ENCODE results near the gene GRAP2.
"Not testable (repeated sequence)": the region's sequence is repeated elsewhere in the genome, so short reads cannot be mapped to it uniquely, and the experiment has no call there.

GRAP2 gene

DNA sequence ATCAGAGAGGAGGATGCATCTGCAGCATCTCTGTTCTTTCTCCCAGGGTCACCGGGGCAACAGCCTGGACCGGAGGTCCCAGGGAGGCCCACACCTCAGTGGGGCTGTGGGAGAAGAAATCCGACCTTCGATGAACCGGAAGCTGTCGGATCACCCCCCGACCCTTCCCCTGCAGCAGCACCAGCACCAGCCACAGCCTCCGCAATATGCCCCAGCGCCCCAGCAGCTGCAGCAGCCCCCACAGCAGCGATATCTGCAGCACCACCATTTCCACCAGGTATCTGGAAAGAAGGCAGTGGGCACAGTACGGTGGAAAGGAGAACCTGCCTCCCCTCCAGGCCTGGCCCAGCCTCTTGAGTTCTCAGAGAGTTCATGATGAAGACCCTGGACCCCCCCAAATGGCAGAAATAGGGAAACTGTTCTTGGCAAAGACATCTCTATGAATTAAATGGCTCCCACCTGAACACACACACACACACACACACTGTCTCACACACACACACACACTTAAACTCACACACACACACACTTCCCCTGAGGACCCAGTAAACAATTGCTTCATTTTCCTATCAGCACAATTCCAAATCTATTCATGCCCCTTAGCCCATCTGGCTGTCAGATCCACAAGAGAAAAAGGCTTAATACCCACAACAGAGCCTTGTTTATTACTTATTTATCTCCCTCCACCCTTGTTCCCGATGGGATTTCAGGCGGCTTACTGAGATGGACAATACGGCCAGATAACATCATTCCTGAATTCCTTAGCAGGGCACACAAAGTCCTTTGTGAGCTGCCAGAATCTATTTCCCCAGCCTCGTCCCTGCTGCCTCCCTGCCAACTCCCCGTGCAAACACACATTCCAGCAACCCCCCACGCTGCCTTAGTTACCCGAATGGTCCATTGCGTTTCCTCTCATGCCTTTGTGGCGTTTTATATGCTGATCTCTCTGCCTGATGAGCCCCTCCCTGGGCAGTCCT lies 67.4 kb downstream of the GRAP2 start:
- no peak for DNase-seq (ENCODE audit: low spot score)

DNA sequence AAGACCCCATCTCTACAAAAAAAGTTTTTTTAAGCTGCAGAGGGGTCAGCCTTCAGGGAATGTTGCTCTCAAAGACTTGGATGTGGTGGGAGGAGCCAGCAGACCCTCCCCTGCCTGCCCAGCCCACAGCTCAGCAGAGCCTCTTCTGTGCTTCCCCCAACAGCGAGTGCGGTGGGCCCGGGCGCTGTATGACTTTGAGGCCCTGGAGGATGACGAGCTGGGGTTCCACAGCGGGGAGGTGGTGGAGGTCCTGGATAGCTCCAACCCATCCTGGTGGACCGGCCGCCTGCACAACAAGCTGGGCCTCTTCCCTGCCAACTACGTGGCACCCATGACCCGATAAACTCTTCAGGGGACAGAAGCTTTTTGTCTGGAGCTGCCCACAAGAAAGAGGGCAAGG lies 69.9 kb downstream of the GRAP2 start:
- no peak for DNase-seq (ENCODE audit: low spot score)

DNA sequence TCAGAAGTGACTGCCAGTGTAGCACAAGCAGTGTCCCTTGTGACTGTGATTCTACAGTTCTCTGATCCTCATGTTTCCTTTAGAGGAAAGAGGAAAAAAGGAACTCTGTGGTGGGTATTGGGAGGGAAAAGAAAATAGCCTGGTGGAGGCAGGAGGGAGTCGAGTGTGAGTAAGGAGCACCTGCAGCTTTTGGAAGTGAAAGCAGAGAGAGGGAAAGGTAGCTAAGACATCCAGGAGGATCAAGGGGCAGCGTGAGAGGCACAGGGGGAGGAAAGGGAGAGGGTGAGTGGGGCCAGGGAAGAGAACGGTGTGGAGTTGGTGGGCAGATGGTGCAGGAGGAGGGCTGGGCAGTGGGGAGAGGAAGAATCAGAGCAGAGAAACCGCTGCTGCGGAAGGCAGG lies 71.8 kb downstream of the GRAP2 start:
- DNase-seq (ENCODE audit: low spot score) = no peak

- no peak for DNase-seq (ENCODE audit: low spot score)
These were observed 72.8 kb downstream of the GRAP2 start for GRCh38 chr22:39973656-39974055.

DNA sequence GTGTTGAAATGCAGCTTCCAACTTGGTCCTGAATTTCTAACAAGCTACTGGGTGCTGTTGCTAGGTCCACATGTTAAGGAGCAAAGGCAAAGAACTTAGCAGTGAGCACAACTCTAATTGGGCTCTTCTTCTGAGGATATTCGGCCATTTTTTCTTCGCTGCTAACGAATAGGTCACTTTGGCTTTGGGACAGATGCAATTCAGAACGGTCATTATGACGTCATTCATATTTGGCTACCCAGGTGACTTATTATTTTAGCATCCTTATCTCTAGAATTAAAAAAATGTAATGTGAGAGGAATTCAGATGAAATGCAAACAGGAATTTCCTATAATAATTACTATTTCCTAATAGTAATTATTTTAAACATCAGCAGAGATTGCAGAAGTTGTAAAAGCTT lies 73.2 kb downstream of the GRAP2 start:
- no peak for DNase-seq (ENCODE audit: low spot score)

GRCh38 chr22:39979048-39979447 lies 78.2 kb downstream of the GRAP2 start:
- no peak for DNase-seq (ENCODE audit: low spot score)

- no peak for DNase-seq (ENCODE audit: low spot score)
These were observed 78.6 kb downstream of the GRAP2 start for GRCh38 chr22:39979458-39979857.

DNA sequence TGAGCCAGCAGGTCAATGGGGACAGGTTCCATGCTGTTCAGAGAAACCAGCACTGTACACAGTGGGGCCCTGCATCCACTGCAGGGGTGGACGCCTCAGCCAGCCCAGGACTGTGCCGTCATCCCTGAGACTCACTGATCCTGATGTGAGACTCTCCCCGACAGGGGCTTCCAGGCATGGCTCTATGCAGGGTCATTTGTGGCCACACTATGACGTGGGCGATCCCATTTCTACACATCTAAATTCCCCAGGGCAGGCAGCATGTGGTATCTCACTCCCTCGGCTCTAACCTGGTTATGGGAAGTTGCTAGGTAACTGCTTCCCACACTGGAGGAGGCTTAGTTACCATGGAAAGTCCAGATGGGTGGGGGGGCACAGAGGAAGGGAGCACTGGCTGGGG lies 79.7 kb downstream of the GRAP2 start:
- no peak for DNase-seq (ENCODE audit: low spot score)

GRCh38 chr22:39983346-39983745 lies 82.5 kb downstream of the GRAP2 start:
- no peak for DNase-seq (ENCODE audit: low spot score)

DNA sequence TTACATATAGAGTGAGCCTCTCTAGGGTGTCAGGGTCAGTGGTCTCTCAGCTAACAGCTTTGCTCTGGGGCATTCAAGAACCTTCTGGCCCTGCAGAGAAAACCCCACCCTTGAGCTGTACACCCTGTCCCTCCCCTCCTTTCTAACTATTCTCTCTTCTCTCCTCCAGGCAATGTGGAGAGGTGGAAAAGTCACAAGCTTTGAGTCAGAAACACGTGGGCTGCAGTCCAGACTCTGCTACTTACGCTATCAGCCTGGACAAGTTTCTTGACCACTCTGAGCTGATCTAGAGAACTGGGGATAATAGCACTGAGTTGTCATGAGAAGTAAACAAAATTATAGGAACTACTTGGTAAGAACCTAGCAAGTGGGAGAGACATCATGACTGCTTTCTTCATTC lies 83.1 kb downstream of the GRAP2 start:
- DNase-seq (ENCODE audit: low spot score) = no peak

DNA sequence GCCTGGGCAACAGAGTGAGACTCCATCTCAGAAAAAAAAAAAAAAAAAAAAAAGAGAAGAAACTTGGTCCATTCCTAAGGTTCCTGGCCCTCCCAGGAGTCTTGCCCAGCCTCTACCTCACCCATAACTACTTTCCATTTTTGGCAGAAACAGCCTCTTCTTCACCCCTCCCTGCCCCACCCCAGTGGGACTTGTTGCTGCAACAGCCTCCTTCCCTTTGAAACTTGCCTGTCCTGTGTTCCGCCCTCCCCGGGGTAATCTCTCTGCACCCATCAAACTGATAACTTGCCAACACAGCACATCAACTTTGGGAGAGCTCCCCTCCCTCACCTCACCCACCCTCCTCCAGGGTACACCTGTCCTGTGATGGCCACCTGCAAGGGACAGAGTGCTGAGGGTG lies 83.9 kb downstream of the GRAP2 start:
- DNase-seq (ENCODE audit: low spot score) = no peak

DNA sequence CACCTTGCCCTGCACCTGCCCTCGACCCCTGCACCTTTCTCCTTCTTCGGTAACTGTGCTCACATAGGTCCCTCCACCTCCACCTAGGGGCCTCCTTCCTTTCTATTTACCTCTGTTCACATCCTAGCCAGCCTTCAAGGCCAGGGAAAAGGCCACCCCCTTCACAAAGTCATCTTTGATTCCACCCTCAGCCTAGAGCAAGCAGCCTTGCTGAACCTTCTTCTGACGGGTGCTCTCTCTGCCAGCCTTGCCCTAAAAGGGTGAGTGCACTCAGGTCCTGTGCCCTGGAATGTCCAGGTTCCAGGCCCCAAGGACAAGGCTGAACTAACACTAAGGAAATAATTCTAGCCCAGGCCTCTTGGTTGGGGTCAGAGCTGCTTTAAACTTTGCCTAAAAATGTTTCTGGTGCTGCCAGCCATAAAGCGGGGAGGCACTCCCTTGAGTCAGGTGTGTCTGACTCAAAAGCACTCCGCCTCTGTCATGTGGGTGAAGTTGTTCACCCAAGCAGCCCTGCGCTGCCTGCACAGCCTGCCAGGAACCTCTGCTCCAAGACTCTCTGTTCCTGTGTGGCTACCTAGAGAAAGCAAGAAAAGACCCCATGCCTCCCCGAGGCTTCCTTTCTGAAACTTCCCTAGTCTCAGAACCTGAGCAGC lies 84.6 kb downstream of the GRAP2 start:
- DNase-seq (ENCODE audit: low spot score) = no peak

GRCh38 chr22:39988386-39989114 lies 87.7 kb downstream of the GRAP2 start:
- DNase-seq (ENCODE audit: low spot score) = no peak

GRCh38 chr22:39989633-39990032 lies 88.7 kb downstream of the GRAP2 start:
- DNase-seq (ENCODE audit: low spot score) = no peak

DNA sequence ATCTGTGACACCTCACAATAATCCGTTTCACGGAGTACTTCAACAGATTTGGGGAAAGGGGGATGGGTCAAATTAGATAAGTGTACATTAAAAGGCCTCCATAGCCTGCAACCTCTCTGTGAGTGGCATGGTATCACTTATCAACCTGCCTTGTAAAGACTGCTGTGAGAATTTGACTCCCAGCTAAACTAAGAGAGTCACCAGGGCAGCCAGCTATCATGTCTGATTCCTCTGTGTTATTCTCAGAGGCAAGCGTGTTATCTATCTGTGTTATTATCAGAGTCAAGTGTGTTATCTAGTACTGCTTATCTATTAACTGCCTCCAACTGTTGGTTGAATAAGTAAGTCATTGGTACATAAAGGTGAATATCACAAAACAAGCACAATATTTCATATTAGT lies 89.8 kb downstream of the GRAP2 start:
- no peak for DNase-seq (ENCODE audit: low spot score)

DNA sequence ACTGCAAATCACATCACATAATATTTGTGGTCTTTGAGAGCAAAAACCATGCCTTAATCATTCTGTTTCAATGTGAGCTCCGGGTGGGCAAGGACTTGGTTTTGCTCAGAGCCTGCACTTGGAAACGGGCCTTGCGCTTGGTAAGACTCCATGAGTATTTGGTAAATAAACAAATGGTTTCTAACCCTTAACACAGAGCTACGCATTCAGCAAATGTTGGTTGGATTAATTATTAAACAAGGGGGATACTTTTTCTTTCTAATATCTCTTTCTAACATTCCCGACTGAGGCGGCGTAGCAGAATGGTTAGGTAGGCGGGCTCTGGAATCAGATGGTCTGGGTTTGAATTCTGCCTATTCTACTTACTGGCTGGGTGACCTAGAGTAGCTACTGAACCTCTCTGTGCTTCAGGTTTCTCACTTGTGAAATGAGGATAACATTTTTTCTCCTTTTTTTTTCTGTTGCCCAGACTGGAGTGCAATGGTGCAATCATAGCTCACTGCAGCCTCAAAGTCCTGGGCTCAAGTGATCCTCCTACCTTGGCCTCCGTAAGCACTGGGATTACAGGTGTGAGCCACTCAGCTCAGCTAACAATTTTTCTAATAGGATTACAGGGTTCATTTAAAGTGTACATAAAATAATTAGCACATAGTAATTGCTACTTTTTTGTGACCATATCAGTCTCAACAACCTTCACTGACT lies 90.4 kb downstream of the GRAP2 start:
- no peak for DNase-seq (ENCODE audit: low spot score)

- no peak for DNase-seq (ENCODE audit: low spot score)
These were observed 91.4 kb downstream of the GRAP2 start for GRCh38 chr22:39992088-39992826.

- DNase-seq (ENCODE audit: low spot score) = not testable (repeated sequence)
These were observed 92.0 kb downstream of the GRAP2 start for GRCh38 chr22:39992894-39993293.

DNA sequence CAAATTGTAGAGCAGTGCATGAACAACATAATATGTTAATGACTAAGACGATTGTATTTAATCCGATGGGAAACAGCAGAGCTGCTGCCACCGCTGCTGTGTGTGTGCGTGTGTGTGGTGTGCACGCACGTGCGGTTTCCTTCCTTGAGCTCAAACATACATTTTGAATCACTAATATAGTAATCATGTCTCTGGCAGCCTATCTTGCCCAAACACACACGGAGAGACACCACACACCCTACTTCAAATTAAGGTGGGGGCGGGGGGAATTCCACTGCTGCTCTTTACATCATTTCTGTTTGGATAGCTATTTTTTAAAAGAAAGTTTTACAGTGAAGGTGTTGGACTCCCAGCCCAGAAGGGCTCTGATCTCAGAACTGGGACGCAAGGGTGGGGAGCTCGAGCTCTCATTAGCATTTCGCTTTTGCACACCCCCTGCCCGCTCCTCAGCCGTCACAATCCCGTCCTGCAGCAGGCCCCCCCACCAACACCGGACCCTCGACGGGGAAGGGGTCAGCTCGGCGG lies 93.2 kb downstream of the GRAP2 start:
- DNase-seq (ENCODE audit: low spot score) = no peak

DNA sequence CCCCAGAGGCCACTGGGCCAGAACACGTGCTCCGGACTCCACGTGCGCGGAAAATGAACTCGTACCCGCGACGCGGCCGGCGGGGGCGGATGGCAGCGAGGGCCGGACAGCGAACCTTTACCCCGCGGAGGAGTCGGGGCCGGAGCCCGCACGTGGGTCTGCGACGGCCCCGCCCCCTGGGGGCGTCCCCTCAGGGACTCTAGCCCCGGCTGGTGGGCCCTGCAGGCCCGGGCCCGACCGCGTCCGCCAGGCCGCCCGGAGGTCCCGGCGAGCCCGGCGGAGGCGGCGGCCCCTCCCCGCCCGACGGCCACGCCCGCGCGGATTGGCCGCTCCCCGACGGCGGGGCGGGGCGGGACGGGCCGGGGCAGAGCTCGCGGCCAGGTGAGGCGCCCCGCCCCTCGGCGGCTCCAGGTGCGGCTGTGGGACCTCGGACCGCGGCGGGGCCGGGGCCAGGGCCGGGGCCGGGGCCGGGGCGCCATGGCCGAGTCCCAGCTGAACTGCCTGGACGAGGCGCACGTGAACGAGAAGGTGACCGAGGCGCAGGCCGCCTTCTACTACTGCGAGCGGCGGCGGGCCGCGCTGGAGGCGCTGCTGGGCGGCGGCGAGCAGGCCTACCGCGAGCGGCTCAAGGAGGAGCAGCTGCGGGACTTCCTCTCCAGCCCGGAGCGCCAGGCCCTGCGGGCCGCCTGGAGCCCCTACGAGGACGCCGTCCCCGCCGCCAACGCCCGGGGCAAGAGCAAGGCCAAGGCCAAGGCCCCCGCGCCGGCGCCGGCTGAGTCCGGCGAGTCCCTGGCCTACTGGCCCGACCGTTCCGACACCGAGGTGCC lies 93.9 kb downstream of the GRAP2 start, which contains the start of gene FAM83F:
FAM83F (plus strand) TSS at position 389 of the 827 bp plus-strand sequence; CDS start at position 478, 89 bp downstream.
- DNase-seq (ENCODE audit: low spot score) = peak; percentile 78

Measured in germinal center (tissue), 1 donor.